Activated CD8-positive, alpha-beta memory T cell treated with anti-CD3 and anti-CD28 coated beads for 24 hours (primary cell): Measurements from ENCODE around the gene ZEB1.
"Not testable (repeated sequence)": the region's sequence is repeated elsewhere in the genome, so short reads cannot be mapped to it uniquely, and the experiment has no call there.

Experiments used
- DNase-seq: peaks from one replicate; pipeline ENCODE4 v3.0.0-alpha.2; 2020

The ZEB1 gene

GRCh38 chr10:31372439-31372838 is 53.4 kb downstream of the ZEB1 start:
- DNase-seq: no peak

GRCh38 chr10:31374146-31374696 is 55.2 kb downstream of the ZEB1 start:
- DNase-seq: no peak

DNA sequence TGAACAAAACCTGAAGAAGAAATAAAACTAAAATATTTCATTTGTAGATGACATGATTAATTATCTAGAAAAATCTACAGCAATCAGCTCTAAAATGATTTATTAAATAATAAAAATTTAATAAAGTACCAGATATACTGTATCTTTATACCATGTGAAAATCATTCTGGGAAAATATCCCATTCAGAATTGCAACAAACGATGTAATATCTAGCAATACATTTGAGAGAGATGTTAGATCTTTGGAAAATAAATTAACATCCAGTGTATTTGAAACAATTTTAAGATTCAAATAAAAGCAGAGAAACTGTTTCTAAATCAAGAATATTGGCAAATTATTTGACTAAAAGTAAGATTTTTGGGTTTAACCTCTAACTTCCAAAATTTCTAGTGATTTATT is 62.2 kb downstream of the ZEB1 start:
- no peak for DNase-seq

DNA sequence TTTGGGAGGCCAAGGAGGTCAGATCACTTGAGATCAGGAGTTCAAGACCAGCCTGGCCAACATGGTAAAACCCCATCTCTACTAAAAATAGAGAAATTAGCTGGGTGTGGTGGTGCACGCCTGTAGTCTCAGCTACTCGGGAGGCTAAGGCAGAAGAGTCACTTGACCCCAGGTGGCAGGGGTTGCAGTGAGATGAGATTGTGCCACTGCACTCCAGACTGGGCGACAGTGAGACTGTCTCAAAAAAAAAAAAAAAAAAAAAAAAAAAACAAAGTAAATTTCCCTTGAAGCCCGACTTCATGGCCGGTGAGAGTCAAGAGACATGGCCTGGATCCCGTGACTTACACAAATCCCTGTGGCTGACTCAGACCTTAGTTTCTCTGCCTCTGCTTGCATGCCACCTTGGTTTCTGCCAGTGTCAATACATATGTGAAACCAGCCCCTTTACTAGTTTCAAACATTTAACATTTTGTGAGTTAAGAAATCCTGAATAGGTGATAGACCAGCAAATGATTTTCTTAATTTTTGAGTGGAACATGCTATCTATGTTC is 62.8 kb downstream of the ZEB1 start:
- no peak for DNase-seq

GRCh38 chr10:31383810-31384588 is 65.0 kb downstream of the ZEB1 start:
- no peak for DNase-seq

- DNase-seq: no peak
Measured at GRCh38 chr10:31384589-31384949, 65.6 kb downstream of the ZEB1 start.

- DNase-seq: no peak
Measured at GRCh38 chr10:31390804-31391203, 71.8 kb downstream of the ZEB1 start.

DNA sequence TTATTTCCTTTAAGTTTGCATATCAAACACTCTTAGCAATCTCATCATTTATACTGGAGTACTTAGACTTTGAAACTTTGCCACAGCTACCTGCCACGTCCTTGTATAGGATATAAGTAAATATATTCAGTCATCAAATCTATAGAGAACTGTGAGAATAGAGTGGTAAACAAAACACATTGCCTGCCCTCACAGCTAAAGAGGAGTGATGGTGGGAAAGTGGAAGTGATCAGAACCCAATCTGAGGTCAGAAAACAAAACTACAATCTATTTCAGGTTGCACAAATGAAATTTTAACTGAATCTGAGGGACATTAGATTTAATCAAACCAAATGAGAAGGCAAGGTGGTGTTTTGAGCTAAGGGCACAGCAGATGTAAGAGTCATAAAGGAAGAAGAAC is 74.8 kb downstream of the ZEB1 start:
- no peak for DNase-seq

GRCh38 chr10:31395695-31396094 is 76.7 kb downstream of the ZEB1 start:
- no peak for DNase-seq

GRCh38 chr10:31396376-31396775 is 77.4 kb downstream of the ZEB1 start:
- DNase-seq: no peak

DNA sequence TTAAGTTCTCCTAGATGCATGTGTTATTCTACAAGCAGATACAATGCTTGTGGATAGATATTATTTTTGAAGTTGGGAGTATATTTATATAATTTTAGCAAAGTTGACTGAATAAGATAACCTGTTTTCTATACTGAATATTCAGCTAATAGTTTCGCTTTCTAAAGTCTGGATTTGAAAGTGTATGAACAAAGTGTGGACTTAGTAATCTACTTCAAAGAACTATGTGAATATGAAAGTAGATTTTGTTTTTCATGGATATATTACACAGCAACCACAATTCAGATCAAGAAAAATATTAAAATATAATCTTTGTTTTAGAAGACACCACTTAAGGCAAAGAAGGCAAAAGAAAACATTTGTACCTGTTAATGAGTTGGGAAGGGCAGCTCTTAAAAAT is 78.8 kb downstream of the ZEB1 start:
- no peak for DNase-seq

DNA sequence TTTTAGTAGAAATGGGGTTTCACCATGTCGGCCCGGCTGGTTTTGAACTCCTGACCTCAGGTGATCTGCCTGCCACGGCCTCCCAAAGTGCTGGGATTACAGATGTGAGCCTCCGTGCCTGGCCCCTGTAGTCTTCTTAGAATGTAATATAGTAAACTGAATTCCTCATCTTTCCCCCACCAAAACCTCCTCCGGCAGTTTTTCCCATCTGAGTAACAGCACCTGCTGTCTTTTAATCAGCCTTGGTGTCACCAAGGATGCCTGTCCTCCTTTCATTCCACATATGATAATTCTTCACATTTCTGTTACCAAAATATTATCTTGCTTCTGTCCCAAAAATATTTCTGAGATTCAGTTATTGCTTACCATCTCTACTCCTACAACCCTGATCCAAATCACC is 80.2 kb downstream of the ZEB1 start:
- DNase-seq: no peak

GRCh38 chr10:31399631-31400030 is 80.6 kb downstream of the ZEB1 start:
- no peak for DNase-seq

- DNase-seq: no peak
Measured at GRCh38 chr10:31401287-31401686, 82.3 kb downstream of the ZEB1 start.

DNA sequence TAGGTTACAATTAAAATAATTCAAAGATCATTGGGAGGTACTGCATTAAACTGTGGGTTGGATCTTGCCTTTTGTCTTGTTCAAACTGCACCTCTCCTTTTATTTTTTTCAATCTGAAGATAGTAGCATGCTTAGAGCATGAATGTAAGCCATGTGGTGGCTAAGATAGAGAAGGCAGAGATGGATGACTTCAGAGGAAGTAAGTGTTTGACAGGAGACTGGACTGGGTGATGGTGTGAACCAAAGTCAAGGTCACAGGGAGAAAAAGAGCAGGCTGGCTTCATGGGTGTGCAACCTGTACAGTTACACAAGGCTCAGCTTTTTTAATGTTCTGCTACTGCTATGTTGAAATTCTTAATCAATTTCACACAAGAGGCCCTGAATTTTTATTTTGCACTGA is 85.6 kb downstream of the ZEB1 start:
- DNase-seq: no peak

GRCh38 chr10:31405829-31406228 is 86.8 kb downstream of the ZEB1 start:
- DNase-seq: not testable (repeated sequence)

GRCh38 chr10:31412397-31412796 is 93.4 kb downstream of the ZEB1 start:
- DNase-seq: not testable (repeated sequence)

DNA sequence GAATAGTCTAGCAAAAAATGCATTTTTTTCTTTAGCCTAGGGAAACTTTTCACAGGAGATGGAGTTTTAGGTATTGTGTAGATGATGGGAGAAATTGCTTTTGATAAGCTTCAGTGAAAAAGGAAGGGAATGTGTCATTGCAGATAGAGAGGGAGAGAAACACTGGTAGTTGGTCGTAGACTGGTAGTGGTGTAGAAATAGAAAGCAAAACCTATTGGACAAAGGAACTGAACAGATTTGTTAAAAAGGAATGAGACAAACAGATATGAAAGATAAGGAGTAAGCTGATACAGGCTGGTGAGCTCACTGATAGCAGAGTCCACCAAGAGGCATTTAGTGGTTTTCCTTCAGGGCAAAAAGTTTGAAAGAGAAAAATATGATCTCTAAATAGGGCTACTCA is 94.3 kb downstream of the ZEB1 start:
- DNase-seq: no peak

DNA sequence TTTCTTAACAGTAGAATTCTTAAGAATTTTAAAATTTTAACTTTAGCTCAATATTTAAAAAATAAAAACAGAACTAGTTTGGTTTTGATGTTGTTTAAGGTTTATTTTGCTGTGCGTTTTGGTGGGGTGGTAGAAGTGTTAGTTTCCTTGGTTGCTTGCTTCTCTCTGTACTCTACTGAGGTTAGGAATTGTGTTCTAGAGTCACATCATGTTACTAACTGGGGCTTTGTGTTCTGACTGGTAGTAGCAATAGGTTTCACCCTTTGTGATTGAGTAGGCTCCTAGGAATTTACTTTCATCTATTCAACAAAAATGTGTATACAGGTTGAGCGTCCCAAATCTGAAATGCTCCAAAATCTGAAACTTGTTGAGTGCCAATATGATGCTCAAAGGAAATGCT is 99.5 kb downstream of the ZEB1 start:
- no peak for DNase-seq

DNA sequence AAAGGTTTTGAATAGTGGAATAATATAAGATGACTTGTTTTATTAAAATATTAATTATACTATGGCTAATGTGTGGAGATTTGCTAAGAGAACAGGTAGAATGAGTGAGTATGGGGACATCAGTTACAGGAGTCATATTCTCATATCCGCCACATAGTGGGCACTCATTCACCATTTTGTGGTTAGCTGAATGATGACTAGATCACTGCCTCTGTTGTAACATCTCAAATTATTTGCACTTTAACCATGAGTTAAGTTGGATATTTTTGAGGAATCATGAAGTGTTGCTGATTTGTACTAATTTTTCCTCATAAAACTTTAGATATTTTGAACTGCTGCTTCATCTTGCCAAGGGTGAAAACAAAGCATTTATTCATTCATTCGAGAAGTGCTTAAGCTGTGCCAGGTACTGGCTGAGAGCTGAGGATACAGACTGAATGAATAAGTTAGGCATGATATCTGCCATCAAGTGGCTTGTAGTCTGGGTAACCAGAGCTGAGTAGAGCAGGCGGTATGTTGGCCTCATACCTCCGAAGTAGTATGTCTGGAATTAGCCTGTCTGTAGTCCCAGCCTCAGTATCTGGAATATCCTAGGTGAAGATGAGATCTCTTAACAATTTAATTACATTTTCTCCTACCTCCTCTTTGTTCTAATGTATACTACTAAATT is 100.5 kb downstream of the ZEB1 start:
- DNase-seq: no peak

- DNase-seq: no peak
Measured at GRCh38 chr10:31421322-31421721, 102.3 kb downstream of the ZEB1 start.

- DNase-seq: no peak
Measured at GRCh38 chr10:31422634-31423033, 103.6 kb downstream of the ZEB1 start.

- DNase-seq: no peak
Measured at GRCh38 chr10:31424473-31424872, 105.5 kb downstream of the ZEB1 start.

GRCh38 chr10:31426401-31426800 is 107.4 kb downstream of the ZEB1 start:
- DNase-seq: no peak
